Activated naive CD4-positive, alpha-beta T cell treated with Interleukin-2 at 50 U/mL for 16 hours (primary cell): Measurements from ENCODE around the gene HSD17B13.
"Not testable (repeated sequence)": the region's sequence is repeated elsewhere in the genome, so short reads cannot be mapped to it uniquely, and the experiment has no call there.

Experiments
- DNase-seq: peaks from one replicate; pipeline ENCODE4 v3.0.0-alpha.2; 2020

The HSD17B13 gene

DNA sequence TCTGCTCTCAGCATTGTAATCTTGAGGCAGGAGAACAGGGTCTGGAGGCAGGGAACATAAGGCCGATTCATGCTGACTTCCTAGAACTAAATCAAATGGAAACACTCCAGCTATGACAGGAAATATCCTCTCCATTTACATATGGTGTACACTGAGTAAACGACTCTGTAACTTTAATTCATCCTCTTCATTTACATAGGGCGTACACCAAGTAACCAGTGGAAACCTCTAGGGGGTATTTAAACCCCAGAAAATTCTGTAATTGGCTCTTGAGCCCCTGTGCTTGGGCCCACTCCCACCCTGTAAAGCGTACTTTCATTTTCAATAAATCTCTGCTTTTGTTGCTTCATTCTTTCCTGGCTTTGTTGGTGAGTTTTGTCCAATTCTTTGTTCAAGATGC is 7.7 kb downstream of the HSD17B13 start:
- DNase-seq: not testable (repeated sequence)

DNA sequence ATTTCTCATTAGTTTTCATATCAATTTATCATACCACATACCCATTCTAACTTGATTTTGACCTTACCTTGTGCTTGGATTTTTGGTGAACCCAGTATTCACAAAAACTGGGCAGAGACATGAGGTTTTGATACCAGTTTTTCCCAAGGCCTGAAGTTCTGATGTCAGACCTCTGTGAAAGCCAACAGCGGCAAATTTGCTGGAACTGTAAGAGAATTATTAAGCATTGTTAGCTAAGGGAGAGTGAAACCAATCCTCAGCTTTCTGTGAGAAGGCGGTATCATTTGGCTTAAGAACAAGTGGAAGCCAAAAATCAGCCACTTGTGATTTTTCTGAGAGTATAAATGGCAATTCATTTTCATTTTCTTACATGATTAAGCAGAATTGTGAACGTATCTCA is 8.9 kb downstream of the HSD17B13 start:
- no peak for DNase-seq

DNA sequence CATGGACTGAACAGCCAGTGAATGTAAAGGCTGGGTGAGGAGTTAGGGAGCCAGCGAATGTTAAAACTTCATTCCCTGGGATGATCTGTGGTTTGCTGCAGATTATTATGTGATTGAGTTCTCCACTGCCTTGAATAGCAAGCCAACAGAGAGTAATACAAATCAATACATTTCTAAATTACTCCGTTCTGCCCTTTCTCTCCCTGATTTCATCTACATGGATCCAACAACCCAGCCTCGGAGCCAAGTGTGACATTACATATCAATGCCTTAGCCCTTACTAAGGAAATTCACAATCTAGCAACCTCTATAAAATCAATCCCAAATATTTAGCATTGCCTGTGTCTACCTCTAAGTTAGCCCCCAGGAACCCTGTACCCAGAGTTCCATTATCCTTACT is 11.0 kb downstream of the HSD17B13 start:
- no peak for DNase-seq

DNA sequence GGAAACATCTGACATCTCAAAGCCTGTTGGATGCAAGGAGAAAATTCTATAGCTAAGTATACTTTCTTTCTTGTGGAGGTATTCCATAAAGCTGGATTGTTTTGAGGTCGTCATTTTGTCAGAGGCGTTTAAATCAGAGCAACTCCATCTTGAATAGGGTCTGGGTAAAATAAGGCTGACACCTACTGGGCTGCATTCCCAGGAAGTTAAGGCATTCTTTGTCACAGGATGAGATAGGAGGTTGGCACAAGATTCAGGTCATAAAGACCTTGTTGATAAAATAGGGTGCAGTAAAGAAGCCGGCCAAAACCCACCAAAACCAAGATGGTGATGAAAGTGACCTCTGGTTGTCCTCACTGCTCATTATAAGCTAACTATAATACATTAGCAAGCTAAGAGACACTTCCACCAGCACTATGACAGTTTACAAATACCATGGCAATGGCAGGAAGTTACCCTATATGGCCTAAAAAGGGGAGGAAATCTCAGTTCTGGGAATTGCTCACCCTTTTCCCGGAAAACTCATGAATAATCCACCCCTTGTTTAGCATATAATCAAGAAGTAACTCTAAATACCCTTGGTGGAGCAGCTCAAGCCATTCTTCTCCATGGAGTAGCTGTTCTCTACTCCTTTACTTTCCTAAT is 11.9 kb downstream of the HSD17B13 start:
- DNase-seq: no peak

DNA sequence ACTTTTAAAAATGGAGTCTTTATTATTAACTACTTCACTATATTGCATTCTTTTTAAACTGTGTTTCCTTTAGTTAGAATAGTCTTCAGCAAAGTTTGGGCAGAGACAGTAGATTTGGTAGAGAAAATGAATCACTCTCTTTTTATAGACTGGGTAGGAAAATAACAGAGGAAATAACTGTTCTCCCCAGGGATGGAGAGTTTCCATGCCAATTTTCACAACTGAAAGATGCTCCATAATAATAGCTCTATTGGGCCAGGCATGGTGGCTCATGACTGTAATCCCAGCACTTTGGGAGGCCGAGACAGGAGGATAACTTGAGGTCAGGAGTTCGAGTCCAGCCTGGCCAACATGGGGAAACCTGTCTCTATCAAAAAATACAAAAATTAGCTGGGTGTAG is 13.1 kb downstream of the HSD17B13 start:
- no peak for DNase-seq

DNA sequence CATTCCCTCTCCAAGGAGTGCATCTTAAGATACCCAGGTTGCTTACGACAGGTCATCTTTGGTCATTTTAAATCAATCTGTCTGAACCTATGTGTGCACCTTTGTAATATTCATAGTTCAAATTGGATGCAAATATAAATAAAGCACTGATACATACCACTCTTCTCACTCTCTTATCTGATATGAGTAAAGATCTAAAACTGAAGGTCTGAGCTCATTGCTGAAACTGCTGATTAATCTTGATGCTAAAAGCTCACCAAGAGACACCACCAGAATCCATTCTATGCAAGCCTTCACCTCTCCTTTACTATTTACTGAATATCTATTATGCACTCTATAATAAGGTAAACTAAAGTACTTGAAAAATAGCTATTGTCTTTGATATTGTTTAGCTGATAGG is 16.6 kb downstream of the HSD17B13 start:
- DNase-seq: no peak

DNA sequence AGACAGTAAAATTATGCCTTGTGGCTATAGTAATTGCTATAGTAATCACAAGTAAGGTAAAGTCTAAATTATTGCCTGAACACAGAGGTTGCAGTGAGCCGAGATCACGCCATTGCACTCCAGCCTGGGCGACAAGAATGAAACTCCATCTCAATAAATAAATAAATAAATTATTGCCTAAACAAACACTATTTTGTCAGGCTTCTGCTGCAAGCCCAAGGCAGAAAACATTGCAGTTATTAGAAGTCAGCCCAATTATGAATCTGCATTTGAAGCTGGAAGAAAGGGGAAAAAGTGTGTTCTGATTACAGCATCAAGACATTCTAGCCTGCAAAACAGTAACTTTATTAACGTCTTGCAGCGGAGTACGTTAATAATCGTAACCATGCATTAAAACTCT is 17.1 kb downstream of the HSD17B13 start:
- no peak for DNase-seq

DNA sequence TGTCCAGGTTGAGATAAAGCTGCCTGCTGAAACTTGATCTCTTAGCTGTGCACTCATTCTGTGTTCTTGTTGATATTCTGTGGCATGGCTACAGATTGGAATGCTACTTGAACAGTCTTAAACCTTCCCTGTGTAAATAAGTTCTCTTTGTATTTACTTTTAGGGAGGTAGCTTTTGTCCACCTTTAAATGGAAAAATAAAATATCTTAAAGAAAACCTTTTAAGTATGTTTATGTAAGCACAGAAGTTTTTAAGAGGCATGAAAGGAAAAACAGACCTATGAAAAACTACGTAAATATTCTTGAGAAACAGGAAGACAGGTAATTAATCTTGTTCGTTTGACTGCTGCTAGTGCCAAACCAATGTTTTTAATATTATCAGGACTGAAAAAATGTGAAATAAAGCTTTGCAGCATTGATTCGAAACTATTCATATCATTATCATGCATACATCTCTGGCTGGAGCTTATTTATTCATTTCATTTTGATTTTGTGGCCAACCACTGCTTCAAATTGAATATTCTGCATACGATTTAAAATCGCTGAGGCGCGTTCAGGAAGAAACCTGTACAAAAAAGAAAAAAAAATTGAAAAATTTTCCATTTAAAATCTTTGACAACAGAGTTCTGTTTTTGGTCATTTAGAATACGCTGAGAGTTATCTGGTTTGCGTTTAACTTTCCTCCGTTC is 17.8 kb downstream of the HSD17B13 start:
- no peak for DNase-seq

DNA sequence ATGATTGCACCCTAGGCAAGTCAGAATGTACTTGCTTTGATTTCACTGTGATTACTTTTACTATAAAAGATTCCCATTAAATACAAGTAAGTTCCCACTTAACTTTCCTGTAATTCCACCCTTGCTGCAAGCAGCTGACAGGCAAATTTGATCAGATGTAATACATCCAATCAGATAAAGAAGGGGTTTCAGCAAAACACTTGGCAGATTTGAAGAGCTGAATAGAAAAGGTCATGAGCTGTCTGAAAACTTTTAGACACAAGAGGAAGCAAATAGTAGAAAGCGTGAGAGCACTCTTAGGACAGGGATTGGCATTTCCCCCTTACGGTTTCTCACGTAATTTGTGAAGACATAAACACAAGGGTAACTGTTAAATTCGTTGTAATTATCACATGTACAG is 22.8 kb downstream of the HSD17B13 start:
- no peak for DNase-seq

DNA sequence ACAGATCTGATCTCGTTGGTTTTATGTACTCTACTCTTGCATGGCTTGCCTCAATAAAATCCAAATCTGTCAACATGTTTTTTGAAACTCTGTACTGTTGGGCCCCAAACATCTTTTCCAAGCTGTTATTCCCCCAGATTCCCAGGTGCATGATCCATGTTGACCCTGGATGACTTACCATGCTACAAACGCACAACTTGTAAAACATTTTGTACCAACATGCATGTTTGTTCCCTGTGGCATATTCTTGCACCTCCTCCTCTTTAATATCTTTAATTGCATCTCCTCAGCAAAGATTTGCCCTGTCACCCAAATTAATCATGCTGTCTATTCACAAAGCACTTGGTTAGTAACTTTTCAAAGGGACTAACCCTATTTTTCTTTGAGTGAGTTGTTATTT is 24.3 kb downstream of the HSD17B13 start:
- no peak for DNase-seq

DNA sequence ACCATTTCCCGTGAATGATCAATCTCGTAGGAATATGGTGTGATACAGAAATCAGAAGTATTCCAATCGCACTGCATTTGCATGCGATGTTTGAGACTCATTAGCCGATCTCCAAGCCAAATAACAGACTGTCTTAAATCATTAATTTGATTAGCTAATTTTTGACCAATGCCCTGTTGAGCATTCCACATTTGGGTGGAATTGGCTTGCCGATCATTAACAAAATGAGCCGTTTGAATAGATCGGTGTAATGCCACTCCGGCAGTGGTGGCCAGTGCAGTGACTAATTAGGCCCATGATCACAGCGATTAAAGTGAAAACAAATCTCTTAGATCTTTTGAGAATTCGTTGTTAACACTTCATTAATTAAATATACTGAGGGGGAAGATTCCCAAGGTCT is 27.8 kb downstream of the HSD17B13 start:
- DNase-seq: not testable (repeated sequence)

DNA sequence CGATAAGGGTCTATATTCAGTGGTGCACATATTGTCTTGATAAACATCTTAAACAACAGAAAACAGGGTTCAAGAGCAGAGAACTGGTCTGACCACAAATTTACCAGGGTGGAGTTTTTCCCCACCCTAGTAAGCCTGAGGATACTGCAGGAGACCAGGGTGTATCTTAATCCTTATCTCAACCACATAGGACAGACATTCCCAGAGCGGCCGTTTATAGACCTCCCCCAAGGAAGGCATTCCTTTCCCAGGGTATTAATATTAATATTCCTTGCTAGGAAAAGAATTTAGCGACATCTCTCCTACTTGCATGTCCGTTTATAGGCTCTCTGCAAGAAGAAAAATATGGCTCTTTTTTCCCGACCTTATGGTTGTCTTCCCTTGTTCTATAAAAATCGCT is 28.8 kb downstream of the HSD17B13 start:
- DNase-seq: not testable (repeated sequence)

DNA sequence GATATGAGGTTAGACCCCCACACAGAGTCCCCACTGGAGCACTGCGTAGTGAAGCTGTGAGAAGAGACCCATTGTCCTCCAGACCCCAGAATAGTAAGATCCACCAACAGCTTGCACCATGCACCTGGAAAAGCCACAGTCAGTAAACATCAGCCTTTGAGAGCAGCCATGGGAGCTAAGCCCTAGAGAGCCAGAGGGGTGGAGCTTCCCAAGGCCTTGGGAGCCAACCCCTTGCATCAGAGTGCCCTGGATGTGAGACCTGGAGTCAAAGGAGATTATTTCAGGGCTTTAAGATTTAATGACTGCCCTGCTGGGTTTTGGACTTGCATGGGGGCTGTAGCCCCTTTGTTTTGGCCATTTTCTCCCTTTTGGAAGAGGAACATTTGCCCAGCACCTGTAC is 35.7 kb downstream of the HSD17B13 start:
- no peak for DNase-seq

DNA sequence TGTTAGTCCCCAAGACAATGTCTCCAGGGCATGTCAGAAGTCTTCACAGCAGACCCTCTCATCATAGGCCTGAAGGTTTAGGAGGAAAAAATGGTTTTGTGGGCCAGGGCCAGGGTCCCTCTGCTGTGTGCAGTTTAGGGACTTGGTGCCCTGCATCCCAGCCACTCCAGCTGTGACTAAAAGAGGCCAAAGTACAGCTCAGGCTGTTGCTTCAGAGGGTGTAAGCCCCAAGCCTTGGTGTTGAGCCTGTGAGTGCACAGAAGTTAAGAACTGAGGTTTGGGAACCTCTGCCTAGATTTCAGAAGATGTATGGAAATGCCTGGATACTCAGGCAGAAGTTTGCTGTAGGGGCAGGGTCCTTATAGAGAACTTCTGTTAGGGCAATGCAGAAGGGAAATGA is 38.4 kb downstream of the HSD17B13 start:
- DNase-seq: not testable (repeated sequence)

DNA sequence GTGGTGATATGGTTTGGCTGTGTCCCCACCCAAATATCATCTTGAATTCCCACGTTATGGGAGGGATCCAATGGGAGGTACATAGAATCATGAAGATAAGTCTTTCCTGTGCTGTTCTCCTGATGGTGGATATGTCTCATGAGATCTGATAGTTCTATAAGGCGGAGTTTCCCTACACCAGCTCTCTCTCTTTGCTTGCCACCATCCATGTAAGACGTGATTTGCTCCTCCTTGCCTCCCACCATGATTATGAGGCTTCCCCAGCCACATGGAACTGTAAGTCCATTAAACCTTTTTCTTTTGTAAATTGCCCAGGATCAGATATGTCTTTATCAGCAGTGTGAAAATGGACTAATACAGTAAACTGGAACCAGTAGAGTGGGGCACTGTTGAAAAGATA is 39.5 kb downstream of the HSD17B13 start:
- DNase-seq: no peak

DNA sequence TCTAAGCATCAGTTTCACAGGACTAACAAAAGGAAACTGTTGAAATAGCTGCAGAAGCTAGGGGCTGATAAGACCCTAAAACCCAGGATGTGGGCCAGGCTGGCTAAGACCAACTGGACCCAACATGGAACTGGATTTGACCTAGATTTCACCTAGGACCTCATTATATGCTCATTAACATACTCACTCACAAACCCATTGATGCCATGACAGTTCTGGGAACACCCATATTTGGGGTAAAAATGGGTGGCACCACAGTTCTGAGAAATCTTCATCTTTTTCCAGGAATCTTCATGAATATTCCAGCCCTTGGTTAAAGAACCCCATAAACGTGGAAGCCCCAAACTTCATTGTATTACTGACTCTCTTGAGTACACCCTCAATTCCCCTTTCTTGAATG is 41.1 kb downstream of the HSD17B13 start:
- DNase-seq: no peak

DNA sequence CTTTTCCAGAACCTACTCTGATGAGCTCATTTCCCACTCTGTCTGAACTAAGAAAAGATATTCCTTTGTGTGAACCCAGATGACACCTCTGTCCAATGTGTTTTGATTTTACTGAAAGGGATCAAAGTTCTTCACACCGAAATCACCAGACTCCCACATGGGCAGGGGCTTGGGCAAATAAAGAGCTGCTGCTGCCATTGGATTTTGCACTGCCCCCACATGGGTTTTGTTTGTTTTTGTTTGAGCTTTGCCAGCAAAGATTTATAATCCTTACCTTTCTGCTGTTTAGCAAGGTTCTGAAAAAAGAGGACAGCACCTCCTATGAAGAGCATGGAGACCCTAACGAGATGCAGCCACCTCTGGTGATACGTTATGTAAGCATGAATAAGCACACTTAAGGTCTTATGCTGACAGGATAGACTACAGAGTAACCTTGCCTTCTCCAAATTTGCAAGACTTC is 44.3 kb downstream of the HSD17B13 start:
- DNase-seq: no peak

DNA sequence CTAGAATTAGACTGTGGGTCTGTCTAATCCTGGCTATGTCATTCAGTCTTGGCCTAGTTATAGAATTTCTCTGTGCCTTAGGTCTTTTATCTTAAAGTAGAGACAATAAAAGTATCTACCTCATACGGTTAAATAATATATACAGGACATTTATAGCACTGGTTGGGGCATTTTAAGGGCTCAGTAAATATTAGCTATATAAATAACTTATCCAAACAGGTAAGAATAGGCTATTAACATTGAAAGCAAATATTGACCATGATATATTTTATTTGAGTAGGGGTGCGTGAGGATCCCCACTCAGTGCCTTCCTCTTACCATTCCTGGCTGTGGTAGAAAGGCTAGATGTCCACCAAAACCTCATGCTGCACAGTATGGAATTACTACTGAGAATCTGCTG is 47.4 kb downstream of the HSD17B13 start:
- no peak for DNase-seq

DNA sequence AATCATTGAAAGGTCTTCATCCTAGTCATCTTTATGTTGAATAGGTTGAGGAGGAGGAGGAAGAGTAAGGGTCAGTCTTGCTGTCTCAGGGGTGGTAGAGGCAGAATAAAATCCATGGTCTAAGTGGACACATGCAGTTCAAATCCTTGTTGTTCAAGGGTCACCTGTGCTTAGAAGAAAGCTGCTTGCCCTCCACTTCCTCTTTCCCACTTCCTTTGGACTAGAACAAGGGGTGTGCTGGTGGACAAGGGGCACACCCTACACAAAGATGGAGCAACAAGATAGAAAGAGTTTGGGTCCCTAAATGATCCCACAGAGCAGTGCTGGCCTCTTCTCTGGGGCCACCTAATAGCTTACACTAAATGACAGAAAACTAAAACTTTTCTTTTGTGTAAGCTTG is 47.9 kb downstream of the HSD17B13 start:
- DNase-seq: no peak

DNA sequence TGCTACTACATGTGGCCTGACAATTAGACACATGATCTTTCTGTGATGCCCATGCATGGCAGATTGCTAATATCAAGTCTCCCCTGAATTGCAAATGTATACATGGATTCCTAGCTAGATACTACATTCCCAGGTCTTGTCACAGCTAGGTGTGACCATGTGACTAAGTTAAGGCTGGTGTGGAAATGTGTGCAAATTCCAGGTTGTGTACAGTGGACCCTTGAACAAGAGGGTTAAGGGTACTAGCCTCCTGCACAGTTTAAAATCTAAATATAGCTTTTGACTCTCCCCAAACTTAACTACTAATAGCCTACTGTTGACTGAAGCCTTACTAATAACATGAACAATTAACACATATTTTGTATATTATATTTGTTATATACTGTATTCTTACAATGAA is 48.4 kb downstream of the HSD17B13 start:
- DNase-seq: no peak

DNA sequence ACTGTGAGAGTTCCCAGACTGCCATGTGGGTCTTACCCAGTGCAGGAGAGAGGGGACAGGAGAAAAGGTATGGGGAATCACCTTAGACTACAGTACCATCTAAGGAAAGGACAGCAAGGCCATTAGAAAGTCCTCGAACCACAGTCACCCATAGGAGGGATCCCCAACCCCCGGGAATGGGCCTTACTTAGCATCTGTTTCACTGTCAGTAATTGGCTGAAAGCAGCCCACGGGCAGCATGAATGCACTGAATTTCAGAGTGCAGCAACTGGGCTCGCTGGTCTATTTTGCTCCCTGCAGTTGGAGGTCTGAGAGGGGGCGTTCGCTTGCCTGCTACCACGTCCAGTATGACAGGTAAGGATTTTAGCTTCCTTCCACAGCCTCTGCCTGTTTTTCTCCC is 51.9 kb downstream of the HSD17B13 start:
- DNase-seq: no peak

DNA sequence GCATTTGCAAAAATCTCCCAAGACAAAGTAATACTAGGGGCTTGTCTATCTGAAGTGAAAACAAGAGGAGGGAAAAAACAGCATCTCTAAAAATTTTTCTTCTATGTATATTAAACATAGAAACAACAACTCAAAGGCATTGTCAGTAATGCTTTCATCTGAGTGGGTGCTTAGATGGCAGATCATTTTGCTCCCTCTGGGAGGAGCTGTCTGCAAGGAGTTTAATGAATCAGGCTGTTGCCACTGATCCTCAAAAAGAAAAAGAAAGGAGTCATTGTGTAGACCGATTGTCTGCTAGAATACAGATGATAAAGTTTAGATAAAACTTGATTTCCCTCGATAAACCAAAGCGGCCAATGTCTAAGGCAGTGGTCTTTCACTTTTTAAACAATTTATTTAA is 52.5 kb downstream of the HSD17B13 start:
- no peak for DNase-seq

DNA sequence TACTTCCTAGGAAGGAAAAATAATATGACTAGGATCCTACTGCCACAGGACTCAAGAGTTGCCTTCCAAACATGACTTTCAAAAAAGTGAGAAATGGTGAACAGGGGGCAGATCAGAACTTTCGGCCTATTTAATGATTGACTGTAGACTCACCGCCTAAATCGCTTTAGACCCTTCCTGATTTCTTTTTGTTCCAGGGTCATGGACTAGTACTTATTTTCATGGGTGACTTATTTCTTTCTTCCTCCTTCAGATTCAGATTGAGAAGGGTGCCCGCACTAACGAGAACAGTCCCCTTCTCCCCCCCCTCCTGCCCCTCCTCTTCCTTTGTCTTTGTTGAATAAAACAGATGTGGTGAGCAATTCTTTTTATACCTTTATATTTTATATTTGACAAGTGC is 54.3 kb downstream of the HSD17B13 start:
- DNase-seq: no peak

DNA sequence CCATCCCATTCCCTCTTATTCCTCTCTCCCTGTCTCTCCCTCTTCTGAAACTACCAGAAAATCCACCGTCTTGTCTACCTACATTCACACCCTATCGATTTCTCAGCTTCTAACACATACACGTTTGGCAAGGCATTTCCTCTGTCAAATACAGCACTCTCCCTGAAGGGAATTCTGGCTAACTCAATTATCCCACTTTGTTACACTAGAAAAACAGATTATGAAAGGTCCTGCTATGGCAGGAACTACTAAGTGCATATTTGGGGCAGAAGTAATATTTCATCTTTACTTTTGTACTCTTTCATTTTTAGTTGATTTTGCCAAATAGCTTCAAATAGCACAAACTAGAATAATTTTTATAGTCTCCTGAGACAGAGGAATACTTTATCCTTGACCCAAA is 55.7 kb downstream of the HSD17B13 start:
- no peak for DNase-seq

DNA sequence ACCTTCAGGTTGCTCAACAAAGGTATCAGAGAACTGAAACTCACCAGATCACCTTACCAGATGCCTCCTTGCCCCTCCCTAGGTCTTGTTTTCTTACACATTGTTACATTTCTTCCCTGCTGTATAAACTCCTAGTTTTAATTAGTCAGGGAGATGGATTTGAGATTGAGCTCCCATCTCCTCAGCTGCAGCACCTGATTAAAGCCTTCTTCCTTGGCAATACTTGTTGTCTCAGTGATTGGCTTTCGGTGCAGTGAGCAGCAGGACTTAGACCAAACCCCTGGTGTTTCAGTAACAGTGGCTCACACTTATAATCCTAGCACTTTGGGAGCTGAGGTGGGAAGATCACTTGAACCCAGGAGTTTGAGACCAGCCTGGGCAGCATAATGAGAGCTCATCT is 59.8 kb downstream of the HSD17B13 start:
- no peak for DNase-seq
